Dendritic cell treated with granulocyte-macrophage colony-stimulating factor and Interleukin-4, amounts not matched to agents 40 ng/mL and 50 ng/mL, for 4 days (primary cell): ENCODE measurements around the gene SCFD2.

ENCODE experiments used
- H3K27ac Mint-ChIP-seq: one replicate; pipeline ENCODE4 v1.8.0; 2022; ENCODE audit warnings: mild to moderate bottlenecking, mixed read lengths
- H3K27me3 Mint-ChIP-seq: one replicate; pipeline ENCODE4 v1.8.0; 2022; ENCODE audit warnings: mild to moderate bottlenecking, mixed read lengths
- H3K36me3 Mint-ChIP-seq: one replicate; pipeline ENCODE4 v1.8.0; 2022; ENCODE audit warnings: low read depth, mixed read lengths
- H3K4me1 Mint-ChIP-seq: one replicate; pipeline ENCODE4 v1.8.0; 2022; ENCODE audit warnings: low read depth, mixed read lengths
- H3K4me3 Mint-ChIP-seq: one replicate; pipeline ENCODE4 v1.8.0; 2022; ENCODE audit warnings: mild to moderate bottlenecking, moderate library complexity, mixed read lengths
- H3K9me3 Mint-ChIP-seq: one replicate; pipeline ENCODE4 v1.8.0; 2022; ENCODE audit warnings: mixed read lengths
- intact Hi-C: fragments of 100-400 bp; cut with micrococcal nuclease; formaldehyde crosslinking; loops from one replicate; pipeline ENCODE4 v1.15.0; 2022

Gene SCFD2

DNA sequence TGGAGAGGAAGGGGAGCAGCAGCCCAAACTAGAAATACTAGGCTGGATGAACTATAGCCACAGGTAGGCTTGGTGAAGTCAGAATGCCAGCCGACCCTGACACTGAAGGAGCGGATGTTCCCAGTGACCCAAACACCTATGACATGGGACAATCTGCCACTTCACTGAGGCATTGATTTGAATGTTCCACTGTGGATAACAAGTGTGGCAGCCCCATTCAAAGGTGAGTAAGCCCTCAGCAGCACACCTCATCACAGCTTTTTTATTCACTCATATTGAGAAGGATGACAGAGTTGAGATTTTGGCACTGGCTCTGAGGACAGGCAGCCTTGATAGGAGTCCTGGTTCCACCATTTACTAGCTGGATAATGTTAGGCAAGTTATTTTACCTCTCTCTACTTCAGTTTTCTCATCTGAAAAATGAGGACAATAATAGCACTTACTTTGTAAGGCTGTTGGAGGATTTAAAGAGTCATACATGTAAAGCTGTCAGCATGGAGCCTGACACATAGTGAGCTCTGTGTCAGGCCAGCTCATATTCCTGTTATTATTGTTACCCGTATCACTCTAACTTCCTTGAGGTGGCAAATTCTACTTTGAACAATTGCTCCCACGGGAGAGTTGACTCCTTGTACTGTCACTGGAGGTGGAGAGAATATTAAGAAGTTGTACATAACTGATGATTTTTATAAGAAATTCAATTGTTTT is 389.2 kb downstream of the SCFD2 start:
- Mint-ChIP-seq H3K4me3 (no peak overlapping the region), H3K27ac (no peak overlapping the region)
- intact Hi-C loops: no loop called here

DNA sequence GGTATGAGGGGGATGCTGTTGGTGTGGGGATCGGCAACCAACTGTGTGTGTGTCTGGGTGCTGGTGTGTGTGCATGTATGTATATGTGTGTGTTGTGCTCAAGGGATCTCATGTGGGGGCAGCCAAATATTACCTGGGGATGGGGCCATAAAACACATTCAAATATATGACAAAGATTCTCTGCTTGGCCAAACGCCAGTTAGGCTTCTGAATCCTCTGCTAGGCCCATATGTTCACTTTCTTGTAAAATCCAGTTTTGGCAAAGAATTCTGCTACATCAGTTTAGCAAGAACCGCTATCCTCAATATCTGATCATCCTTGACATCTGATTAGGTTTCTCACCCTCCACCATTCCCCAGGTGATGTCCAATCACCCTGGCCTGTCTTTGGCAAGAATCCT is 397.2 kb downstream of the SCFD2 start:
- no peak overlapping the region for H3K27ac Mint-ChIP-seq
- H3K4me3 Mint-ChIP-seq: no peak overlapping the region
- H3K9me3 Mint-ChIP-seq: peaks cover 11% of the 10 kb centered on the region
- no peaks in the 10 kb centered on the region for H3K27me3 Mint-ChIP-seq
- no peaks in the 10 kb centered on the region for H3K36me3 Mint-ChIP-seq
- no peaks in the 10 kb centered on the region for H3K4me1 Mint-ChIP-seq
- intact Hi-C loops: no loop called here

More for the DNA sequence above, 389.2 kb downstream of the SCFD2 start:
- peaks cover 4% of the 10 kb centered on the region for H3K4me1 Mint-ChIP-seq
- no peaks in the 10 kb centered on the region for H3K36me3 Mint-ChIP-seq
- no peaks in the 10 kb centered on the region for H3K9me3 Mint-ChIP-seq
- H3K27me3 Mint-ChIP-seq: no peaks in the 10 kb centered on the region

DNA sequence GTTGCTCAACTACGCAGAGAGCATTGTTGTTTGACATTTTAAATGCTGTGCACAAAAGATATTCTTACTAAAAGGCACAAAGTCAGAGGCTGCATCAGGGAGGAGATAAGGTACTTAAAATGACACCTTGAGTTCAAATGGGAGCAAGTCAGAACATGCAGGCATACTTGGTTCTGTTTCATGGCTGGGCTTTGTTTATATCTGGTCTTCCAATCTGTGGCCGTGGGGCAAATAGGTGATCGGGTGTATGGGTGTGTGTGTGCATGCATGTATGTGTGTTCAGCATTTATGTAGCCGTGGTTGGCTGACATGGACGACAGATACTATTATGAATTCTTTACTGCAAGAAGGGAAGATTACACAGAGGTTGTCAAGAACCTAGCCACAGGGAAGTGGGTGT is 397.6 kb downstream of the SCFD2 start:
- H3K4me1 Mint-ChIP-seq: no peaks in the 10 kb centered on the region
- no peaks in the 10 kb centered on the region for H3K36me3 Mint-ChIP-seq
- intact Hi-C loops: no loop called here
- no peak overlapping the region for H3K4me3 Mint-ChIP-seq
- H3K27me3 Mint-ChIP-seq: no peaks in the 10 kb centered on the region
- H3K27ac Mint-ChIP-seq: no peak overlapping the region
- H3K9me3 Mint-ChIP-seq: peaks cover 11% of the 10 kb centered on the region

DNA sequence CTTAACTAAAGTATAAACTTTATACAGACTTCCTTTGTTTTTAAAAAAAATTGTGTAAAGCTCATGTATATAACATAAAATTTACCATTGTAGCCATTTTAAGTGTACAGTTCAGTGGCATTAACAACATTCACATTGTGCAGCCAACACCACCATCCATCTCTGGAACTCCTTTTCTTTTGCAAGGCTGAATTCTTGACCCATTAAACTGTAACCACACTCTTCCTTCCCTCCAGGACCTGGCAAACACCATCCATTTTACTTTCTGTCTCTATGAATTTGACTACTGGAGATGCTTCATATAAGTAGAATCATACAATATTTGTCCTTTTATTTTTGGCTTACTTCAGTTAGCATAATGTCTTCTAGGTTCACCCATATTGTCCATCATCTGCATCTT is 399.1 kb downstream of the SCFD2 start:
- no peaks in the 10 kb centered on the region for H3K4me1 Mint-ChIP-seq
- no peaks in the 10 kb centered on the region for H3K36me3 Mint-ChIP-seq
- no peaks in the 10 kb centered on the region for H3K27me3 Mint-ChIP-seq
- peaks cover 11% of the 10 kb centered on the region for H3K9me3 Mint-ChIP-seq
- intact Hi-C loops: no loop called here
- H3K27ac Mint-ChIP-seq: no peak overlapping the region
- H3K4me3 Mint-ChIP-seq: no peak overlapping the region

DNA sequence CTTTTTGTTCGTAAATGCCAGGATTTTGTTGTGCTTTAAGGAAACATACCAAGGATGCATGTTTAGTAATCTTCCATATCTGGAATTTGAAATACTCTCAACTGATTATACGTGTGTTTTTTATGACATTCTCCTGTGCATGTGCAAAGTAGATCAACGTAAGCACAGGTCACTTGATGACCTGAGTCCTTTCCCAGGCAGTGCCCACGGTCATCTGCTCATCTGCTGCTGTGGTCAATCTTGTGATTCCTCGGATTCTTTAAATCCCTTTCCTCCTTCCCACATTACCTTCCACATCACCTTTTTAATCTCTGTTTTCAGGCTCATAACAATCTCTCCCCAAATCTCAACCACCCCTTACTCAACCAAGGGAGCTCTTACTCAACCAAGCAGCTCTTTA is 399.7 kb downstream of the SCFD2 start:
- Mint-ChIP-seq H3K27me3 (no peaks in the 10 kb centered on the region), H3K4me1 (no peaks in the 10 kb centered on the region), H3K9me3 (peaks cover 7% of the 10 kb centered on the region), H3K36me3 (no peaks in the 10 kb centered on the region), H3K4me3 (no peak overlapping the region), H3K27ac (no peak overlapping the region)
- intact Hi-C loops: no loop called here

DNA sequence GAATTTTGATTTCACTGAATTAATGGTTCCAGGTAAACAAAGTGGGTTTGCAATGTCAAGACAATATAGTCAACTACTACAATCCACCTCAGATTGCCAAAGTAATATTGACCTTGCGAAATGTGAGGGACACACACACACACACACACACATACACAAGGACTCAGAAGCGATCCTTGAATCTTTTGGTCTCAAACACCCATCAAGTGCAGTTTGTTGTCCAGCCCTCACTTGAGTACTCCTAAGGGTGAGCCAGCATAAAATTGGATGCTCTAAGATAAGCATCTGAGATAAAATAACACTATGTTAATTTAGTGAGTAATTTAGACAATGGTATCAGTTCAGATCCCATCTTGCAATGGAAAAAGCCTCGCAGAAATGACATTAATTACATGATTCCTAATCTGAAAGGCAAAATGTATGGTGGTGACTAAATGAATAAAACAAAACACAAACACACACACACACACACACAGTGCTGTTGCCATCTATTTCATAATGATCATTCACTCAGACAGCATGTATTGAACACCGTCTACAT is 401.2 kb downstream of the SCFD2 start:
- Mint-ChIP-seq H3K4me3 (no peak overlapping the region), H3K4me1 (no peaks in the 10 kb centered on the region), H3K27me3 (no peaks in the 10 kb centered on the region), H3K36me3 (no peaks in the 10 kb centered on the region), H3K9me3 (no peaks in the 10 kb centered on the region), H3K27ac (no peak overlapping the region)
- intact Hi-C loops: no loop called here

DNA sequence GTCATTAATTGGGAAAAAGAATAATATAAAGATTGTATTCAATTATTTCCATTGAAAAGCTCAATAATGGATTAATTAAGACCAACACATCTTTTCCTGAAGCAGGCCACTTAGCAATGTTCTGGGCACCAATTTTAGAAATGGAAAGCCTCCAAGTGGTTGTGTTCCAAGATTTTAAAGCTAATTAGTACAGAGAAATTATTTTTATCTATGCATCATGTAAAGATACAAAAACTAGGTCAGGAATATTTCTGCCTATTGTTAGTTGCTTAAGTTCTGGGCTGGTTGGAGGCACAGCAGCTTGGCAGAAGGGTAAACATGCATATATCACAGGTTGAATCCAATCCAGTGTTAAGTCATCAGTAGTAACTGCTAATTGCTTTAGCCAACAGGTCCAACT is 401.9 kb downstream of the SCFD2 start:
- no peaks in the 10 kb centered on the region for H3K36me3 Mint-ChIP-seq

DNA sequence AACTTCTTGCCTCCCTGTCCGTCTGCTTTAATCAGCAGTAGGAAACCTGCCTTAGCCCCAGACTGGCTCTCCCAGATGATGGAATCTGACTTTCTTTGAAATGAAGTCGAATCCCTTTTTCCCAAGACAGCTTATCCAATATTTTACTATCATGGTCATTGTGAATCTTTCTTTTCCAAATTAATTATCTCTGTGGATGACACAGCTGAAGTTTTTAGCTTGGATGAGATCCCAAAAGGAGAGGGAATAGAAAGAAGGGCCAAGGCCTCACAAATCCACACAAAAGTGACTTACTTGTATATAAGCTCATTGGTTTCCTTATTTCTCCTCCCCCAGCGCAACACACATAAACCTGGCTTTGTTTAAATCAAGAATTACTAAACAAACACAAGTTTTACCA is 403.1 kb downstream of the SCFD2 start:
- Mint-ChIP-seq H3K27me3 (no peaks in the 10 kb centered on the region), H3K4me3 (no peak overlapping the region), H3K9me3 (no peaks in the 10 kb centered on the region), H3K27ac (no peak overlapping the region), H3K4me1 (no peaks in the 10 kb centered on the region), H3K36me3 (no peaks in the 10 kb centered on the region)
- intact Hi-C loops: no loop called here

More for the DNA sequence above, 401.9 kb downstream of the SCFD2 start:
- Mint-ChIP-seq H3K27ac (no peak overlapping the region), H3K4me3 (no peak overlapping the region), H3K27me3 (no peaks in the 10 kb centered on the region), H3K9me3 (no peaks in the 10 kb centered on the region), H3K4me1 (no peaks in the 10 kb centered on the region)
- intact Hi-C loops: no loop called here

DNA sequence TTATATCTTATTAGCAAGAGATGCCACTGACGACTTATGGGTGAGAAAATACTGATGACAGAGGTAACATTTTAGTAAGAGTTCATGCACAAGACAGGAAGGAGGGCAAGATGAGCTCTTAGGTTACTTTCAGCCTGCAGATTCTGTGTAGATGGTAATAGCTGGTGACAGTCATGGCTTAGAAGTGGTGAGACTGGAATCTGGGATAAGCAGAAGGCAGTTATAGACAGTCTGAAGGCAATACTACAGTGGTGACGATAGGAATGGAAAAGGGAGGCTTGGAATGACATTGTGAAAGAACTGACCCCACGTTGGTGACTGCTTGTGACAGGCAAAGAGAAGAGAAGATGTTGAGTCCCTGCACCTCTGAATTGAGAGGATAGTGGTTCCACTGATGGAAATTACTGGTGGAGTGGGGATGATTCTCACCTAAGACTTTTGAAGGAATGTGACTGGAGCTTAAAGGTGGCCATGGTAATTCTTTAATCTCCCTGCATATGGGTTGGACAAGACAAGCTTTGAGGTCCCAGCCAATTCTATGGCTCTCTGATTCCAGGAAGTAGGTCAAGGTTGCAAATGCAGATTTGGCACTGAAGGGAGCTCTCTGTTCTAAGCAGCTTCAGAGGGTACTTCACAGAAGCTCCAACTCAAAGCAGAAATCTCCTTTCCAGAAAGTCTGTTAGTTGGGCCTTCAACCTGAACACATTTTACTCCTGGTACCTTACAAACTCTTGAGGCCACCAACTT is 404.0 kb downstream of the SCFD2 start:
- intact Hi-C loops: no loop called here
- no peak overlapping the region for H3K27ac Mint-ChIP-seq
- H3K36me3 Mint-ChIP-seq: no peaks in the 10 kb centered on the region
- H3K4me3 Mint-ChIP-seq: no peak overlapping the region
- H3K27me3 Mint-ChIP-seq: no peaks in the 10 kb centered on the region
- no peaks in the 10 kb centered on the region for H3K4me1 Mint-ChIP-seq
- H3K9me3 Mint-ChIP-seq: no peaks in the 10 kb centered on the region

DNA sequence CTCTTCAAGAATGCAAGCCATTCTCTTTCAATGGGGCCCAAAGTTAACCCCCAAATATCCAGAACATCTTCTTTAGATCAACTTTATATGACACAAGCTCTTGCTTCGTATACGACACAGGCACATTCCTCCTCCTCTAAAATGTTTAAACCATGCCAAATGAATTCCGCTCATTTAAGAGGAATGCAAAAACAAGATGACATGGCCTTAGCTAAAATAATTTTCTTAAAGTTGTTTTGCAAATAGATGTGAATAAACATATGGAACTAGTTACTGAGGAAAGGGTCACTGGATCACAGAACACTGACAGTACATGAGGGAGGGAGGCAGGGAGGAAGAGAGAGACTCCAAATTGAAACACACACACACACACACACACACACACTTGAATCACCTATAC is 406.3 kb downstream of the SCFD2 start:
- Mint-ChIP-seq H3K27me3 (no peaks in the 10 kb centered on the region), H3K36me3 (no peaks in the 10 kb centered on the region), H3K4me1 (no peaks in the 10 kb centered on the region), H3K4me3 (no peak overlapping the region), H3K9me3 (no peaks in the 10 kb centered on the region), H3K27ac (no peak overlapping the region)
- intact Hi-C loops: no loop called here

DNA sequence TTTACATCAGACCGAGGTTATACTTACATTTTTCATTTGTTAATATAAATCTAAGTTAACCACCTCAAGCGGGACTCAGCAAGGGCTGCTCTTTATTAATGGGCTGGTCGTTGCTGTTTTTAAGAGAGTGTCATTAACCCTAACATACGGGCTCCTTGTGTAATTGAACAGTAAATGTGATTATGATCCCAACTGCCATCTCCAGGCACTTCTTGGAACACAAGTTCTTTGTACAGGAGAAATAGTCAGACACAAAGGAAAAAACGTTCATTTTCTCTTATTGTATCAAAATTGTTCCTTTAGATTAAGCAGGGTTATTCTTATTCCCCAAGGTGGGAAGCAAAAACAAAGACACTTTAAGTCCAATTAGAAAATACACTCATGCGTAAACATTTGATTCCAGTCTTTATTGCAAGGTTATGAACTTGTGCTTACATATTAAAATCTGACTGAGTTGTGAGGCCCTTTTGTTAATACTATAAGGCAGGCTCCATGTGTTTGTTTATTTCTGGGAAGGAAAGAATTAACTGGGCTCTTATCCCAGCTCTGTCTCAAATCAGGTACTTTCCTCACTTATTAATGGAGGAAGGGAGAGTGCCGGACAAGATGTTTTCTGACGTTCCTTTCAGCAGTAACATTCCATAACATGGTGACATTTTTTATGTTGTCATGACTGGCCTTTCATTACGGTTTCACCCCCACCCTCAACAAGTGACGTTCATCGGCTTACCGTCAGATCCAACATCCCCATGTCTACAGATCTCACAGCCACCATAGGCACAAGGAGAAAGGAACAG is 407.8 kb downstream of the SCFD2 start:
- Mint-ChIP-seq H3K9me3 (no peaks in the 10 kb centered on the region), H3K27me3 (no peaks in the 10 kb centered on the region), H3K36me3 (no peaks in the 10 kb centered on the region), H3K4me3 (no peak overlapping the region), H3K27ac (no peak overlapping the region), H3K4me1 (no peaks in the 10 kb centered on the region)
- intact Hi-C loops: no loop called here

DNA sequence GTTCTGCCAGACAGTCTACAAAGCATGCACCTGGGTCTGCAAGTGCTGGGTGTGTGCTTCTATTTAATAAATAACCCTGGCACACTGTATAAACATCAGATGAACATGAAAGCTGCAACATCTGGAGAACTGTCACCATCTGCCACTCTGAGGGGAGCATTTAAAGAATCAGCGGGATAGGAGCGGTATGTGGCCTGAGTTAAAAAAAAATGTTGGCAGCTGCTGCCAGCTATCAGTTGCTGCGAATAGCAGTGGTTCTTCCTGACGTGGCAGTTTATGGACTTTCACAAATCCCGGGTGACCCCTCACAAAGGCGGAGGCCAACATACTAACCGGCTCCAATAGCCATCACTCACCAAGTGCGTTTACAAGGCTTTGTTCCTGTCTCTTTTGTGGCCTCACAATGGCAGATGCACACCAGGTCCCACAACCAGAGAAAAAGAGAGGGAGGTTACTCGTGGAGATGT is 408.6 kb downstream of the SCFD2 start:
- Mint-ChIP-seq H3K9me3 (no peaks in the 10 kb centered on the region), H3K36me3 (no peaks in the 10 kb centered on the region), H3K27ac (no peak overlapping the region), H3K27me3 (no peaks in the 10 kb centered on the region), H3K4me3 (no peak overlapping the region), H3K4me1 (no peaks in the 10 kb centered on the region)
- intact Hi-C loops: no loop called here

DNA sequence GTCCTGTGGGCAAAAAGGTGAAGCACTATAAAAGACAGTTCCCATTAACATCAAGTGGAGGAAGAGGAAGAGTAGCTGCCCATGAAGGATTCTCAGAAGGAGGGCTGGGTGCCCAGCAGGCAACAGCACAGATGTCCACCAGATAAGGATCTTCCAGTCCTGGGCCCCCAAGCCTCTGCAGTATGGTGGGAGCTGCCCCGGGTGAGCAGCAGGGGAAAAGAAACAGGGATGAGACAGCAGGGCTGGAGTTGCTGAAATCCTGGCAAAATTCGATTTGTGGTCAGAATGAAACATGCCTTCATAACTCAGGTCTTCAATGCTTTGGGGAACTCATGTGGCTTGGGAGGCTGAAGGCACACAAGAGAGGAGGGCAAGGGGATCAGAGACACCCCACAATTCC is 409.2 kb downstream of the SCFD2 start:
- Mint-ChIP-seq H3K36me3 (no peaks in the 10 kb centered on the region), H3K27me3 (no peaks in the 10 kb centered on the region), H3K4me3 (no peak overlapping the region), H3K27ac (no peak overlapping the region), H3K4me1 (no peaks in the 10 kb centered on the region), H3K9me3 (no peaks in the 10 kb centered on the region)
- intact Hi-C loops: no loop called here
